Measurements from ENCODE around the gene SLC37A1. TPM values are rescaled to one million over a fixed set of nuclear protein-coding genes. Genes with fewer than 3 reads are reported as not detected.

The SLC37A1 gene
- total RNA-seq, 1 experiment from 2014 or later, result 11.2 TPM

DNA sequence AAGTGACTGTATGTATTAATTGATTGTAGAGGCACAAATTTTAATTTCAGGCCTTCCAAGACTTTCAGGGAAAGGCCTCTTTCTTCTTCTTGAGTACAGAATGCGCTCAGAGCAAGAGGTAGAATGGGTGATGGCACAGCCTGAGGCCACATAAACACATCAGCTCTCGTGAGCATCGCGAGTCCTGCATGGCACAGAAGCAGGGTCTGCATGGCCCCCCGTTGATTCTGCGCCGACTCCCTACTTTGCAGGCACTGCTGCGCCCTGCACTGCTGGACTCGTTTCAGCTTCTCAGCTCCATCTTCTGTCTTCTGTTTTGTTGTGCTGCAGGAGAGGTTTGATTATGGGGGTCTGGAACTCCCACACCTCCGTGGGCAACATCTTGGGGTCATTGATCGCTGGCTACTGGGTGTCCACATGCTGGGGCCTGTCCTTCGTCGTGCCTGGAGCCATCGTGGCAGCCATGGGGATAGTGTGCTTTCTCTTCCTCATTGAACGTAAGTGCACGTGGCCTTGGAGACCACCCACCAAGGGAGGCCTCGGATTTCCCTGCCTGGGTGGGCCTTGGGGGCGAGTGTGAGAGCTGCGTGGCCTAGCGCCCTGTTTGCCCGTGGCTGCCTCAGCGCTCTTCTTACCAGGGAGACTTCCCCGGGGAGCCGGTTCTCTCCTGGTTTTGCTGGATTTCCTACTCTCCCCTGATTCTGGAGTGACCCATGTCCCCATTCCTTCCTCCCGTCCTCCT lies 29.6 kb downstream of the SLC37A1 start:
- no peaks in the 10 kb centered on the region for H3K27me3 ChIP-seq (replicated peaks; ENCODE audit: insufficient read depth, low read depth, low read length, poor library complexity)
- no TSS peak for BruUV-seq (replicated peaks)
- no peak overlapping the region for H3K4me3 ChIP-seq (ENCODE audit: low read depth, low read length, poor library complexity, severe bottlenecking)
- no peak for TF ChIP-seq EZH2 (IDR thresholded peaks at IDR 0.05; ENCODE audit: borderline replicate concordance, low read depth, low read length, poor library complexity, severe bottlenecking)
- TF ChIP-seq, protein P1, sequence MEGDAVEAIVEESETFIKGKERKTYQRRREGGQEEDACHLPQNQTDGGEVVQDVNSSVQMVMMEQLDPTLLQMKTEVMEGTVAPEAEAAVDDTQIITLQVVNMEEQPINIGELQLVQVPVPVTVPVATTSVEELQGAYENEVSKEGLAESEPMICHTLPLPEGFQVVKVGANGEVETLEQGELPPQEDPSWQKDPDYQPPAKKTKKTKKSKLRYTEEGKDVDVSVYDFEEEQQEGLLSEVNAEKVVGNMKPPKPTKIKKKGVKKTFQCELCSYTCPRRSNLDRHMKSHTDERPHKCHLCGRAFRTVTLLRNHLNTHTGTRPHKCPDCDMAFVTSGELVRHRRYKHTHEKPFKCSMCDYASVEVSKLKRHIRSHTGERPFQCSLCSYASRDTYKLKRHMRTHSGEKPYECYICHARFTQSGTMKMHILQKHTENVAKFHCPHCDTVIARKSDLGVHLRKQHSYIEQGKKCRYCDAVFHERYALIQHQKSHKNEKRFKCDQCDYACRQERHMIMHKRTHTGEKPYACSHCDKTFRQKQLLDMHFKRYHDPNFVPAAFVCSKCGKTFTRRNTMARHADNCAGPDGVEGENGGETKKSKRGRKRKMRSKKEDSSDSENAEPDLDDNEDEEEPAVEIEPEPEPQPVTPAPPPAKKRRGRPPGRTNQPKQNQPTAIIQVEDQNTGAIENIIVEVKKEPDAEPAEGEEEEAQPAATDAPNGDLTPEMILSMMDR (conservative IDR thresholded peaks at IDR 0.05; ENCODE audit: low read depth, low read length), result no peak
- no peak overlapping the region for H3K27ac ChIP-seq (ENCODE audit: low read depth, low read length, poor library complexity, severe bottlenecking)
- no peaks in the 10 kb centered on the region for H3K36me3 ChIP-seq (ENCODE audit: insufficient read depth, low read length, poor library complexity, severe bottlenecking)
- CTCF ChIA-PET, result no interaction called here
- H3K9me3 ChIP-seq (ENCODE audit: low read depth, low read length, poor library complexity, severe bottlenecking), result no peaks in the 10 kb centered on the region
- intact Hi-C loops (cut with micrococcal nuclease; ENCODE audit: unreplicated experiment), result no loop called here
- H3K4me1 ChIP-seq (ENCODE audit: insufficient read depth, low read length, poor library complexity, severe bottlenecking), result no peaks in the 10 kb centered on the region
- POLR2A ChIA-PET (ENCODE audit: low non-redundant PET), result no interaction called here
- DNase-seq (ENCODE audit: low spot score), result no peak

DNA sequence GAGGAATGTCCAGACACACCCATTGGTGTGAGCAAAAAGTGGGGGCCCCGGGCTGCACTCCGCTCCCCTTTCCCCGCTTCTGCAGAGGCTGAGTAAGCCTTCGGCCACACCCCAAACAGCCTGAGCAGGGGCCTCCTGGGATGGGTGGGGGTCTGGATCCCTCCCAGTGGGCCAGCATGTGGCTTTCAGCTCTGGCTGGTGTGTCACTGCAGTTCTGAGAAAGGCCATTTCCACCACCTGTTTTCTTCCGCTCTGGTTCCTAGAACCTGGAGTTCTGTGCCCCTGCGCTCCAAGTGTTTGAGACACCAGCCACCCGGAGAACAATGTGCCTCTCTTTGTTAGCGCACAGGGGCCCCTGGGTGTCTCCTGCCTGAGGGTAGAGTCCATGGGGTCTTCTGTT lies 30.9 kb downstream of the SLC37A1 start:
- TF ChIP-seq, protein P1 (conservative IDR thresholded peaks at IDR 0.05; ENCODE audit: low read depth, low read length), result no peak
- no peak for TF ChIP-seq EZH2 (IDR thresholded peaks at IDR 0.05; ENCODE audit: borderline replicate concordance, low read depth, low read length, poor library complexity, severe bottlenecking)
- no peak overlapping the region for H3K27ac ChIP-seq (ENCODE audit: low read depth, low read length, poor library complexity, severe bottlenecking)
- POLR2A ChIA-PET (ENCODE audit: low non-redundant PET), result interaction anchor here (0.7 kb wide), 1 partner anchor 1360 kb away, joined by 4 read pairs; no protein-coding TSS in a partner anchor
- H3K9me3 ChIP-seq (ENCODE audit: low read depth, low read length, poor library complexity, severe bottlenecking), result no peaks in the 10 kb centered on the region
- no peaks in the 10 kb centered on the region for H3K4me1 ChIP-seq (ENCODE audit: insufficient read depth, low read length, poor library complexity, severe bottlenecking)
- no peak overlapping the region for H3K4me3 ChIP-seq (ENCODE audit: low read depth, low read length, poor library complexity, severe bottlenecking)
- no peaks in the 10 kb centered on the region for H3K36me3 ChIP-seq (ENCODE audit: insufficient read depth, low read length, poor library complexity, severe bottlenecking)
- no peaks in the 10 kb centered on the region for H3K27me3 ChIP-seq (replicated peaks; ENCODE audit: insufficient read depth, low read depth, low read length, poor library complexity)
- CTCF ChIA-PET, result no interaction called here
- intact Hi-C loops (cut with micrococcal nuclease; ENCODE audit: unreplicated experiment), result no loop called here
- DNase-seq (ENCODE audit: low spot score), result no peak
- no TSS peak for BruUV-seq (replicated peaks)

DNA sequence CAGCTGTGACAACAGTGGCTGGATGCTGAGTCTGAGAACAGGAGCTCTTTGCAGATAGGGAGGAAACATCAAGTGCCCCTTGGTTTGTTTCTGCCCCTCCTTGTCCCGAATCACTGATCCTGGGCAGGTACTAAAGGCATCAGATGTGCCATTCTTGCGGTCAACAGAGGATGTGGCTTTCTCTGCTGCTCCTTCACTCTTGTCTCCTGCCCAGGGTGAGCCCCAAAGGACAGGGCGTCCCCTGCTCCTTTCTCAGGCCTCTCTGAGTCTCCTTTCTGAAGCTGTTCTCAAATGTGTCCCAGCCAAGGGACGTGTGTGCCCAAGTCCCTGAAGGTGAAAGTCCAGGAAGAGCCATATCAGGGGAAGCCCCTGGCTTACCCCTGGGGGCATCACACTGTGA lies 31.7 kb downstream of the SLC37A1 start:
- intact Hi-C loops (cut with micrococcal nuclease; ENCODE audit: unreplicated experiment), result no loop called here
- H3K9me3 ChIP-seq (ENCODE audit: low read depth, low read length, poor library complexity, severe bottlenecking), result no peaks in the 10 kb centered on the region
- no peaks in the 10 kb centered on the region for H3K27me3 ChIP-seq (replicated peaks; ENCODE audit: insufficient read depth, low read depth, low read length, poor library complexity)
- no TSS peak for BruUV-seq (replicated peaks)
- POLR2A ChIA-PET (ENCODE audit: low non-redundant PET), result interaction anchor here (0.7 kb wide), 1 partner anchor 1359 kb away, joined by 4 read pairs; no protein-coding TSS in a partner anchor
- TF ChIP-seq, protein P1 (conservative IDR thresholded peaks at IDR 0.05; ENCODE audit: low read depth, low read length), result no peak
- TF ChIP-seq EZH2 (IDR thresholded peaks at IDR 0.05; ENCODE audit: borderline replicate concordance, low read depth, low read length, poor library complexity, severe bottlenecking), result no peak
- CTCF ChIA-PET, result no interaction called here
- H3K4me1 ChIP-seq (ENCODE audit: insufficient read depth, low read length, poor library complexity, severe bottlenecking), result no peaks in the 10 kb centered on the region
- DNase-seq (ENCODE audit: low spot score), result no peak
- no peak overlapping the region for H3K27ac ChIP-seq (ENCODE audit: low read depth, low read length, poor library complexity, severe bottlenecking)
- H3K36me3 ChIP-seq (ENCODE audit: insufficient read depth, low read length, poor library complexity, severe bottlenecking), result no peaks in the 10 kb centered on the region
- H3K4me3 ChIP-seq (ENCODE audit: low read depth, low read length, poor library complexity, severe bottlenecking), result no peak overlapping the region

Data from A673 (cell line).